ENCODE data around the gene HSPH1. TPM values are rescaled to one million over a fixed set of nuclear protein-coding genes. Genes with fewer than 3 reads are reported as not detected.
"Not testable (repeated sequence)": the region's sequence is repeated elsewhere in the genome, so short reads cannot be mapped to it uniquely, and the experiment has no call there.

HSPH1 gene
- total and polyA plus RNA-seq, 4 donors, result 11.0 to 30.3 (median 20.3) TPM

- no peak for TF ChIP-seq ATF3 (IDR thresholded peaks at IDR 0.05)
- TF ChIP-seq TAF1 (conservative IDR thresholded peaks at IDR 0.05), result no peak
- TF ChIP-seq MAX (IDR thresholded peaks at IDR 0.05), result no peak
- no peak for TF ChIP-seq JUND (IDR thresholded peaks at IDR 0.05)
- TF ChIP-seq HNF4G (IDR thresholded peaks at IDR 0.05), result no peak
- no peak for TF ChIP-seq EGR1 (IDR thresholded peaks at IDR 0.05; ENCODE audit: low read depth in 2 of 2)
- TF ChIP-seq REST (IDR thresholded peaks at IDR 0.05), result no peak
- no peak for TF ChIP-seq HNF4A (conservative IDR thresholded peaks at IDR 0.05)
- TF ChIP-seq RXRA (IDR thresholded peaks at IDR 0.05), result no peak
- TF ChIP-seq FOXA1 (IDR thresholded peaks at IDR 0.05), result no peak
- Histone ChIP-seq H3K27me3 (ENCODE audit: control insufficient read depth in 4 of 4, insufficient read depth in 4 of 4, low read length in 3 of 4) (peaks cover 0 to 13% (median 0%) of the 10 kb centered on the region in 4 donors), H3K4me1 (ENCODE audit: control insufficient read depth in 4 of 4, insufficient read depth in 4 of 4, low read length in 3 of 4) (no peaks in the 10 kb centered on the region), H3K36me3 (ENCODE audit: control insufficient read depth in 4 of 4, insufficient read depth in 3 of 4, low read depth in 1 of 4, low read length in 3 of 4) (no peaks in the 10 kb centered on the region), H3K9me3 (ENCODE audit: control insufficient read depth in 4 of 4, low read length in 3 of 4) (no peaks in the 10 kb centered on the region), H3K4me3 (ENCODE audit: low read depth in 1 of 3, low read length in 3 of 3) (no peak overlapping the region), H3K9ac (ENCODE audit: low read depth in 1 of 2, low read length in 2 of 2) (no peak overlapping the region), H3K27ac (ENCODE audit: low read depth in 1 of 2, low read length in 2 of 2) (no peak overlapping the region)
- 49% methylated on average over 7 of the region's 7 CpGs for WGBS
- no peak for DNase-seq (ENCODE audit: low spot score)
Measured at GRCh38 chr13:31100721-31101120, 61.0 kb downstream of the HSPH1 start.

GRCh38 chr13:31097911-31098434 lies 63.7 kb downstream of the HSPH1 start:
- WGBS, result 39% methylated on average over 3 of the region's 3 CpGs
- H3K9me3 ChIP-seq (ENCODE audit: control insufficient read depth in 4 of 4, low read length in 3 of 4); H3K4me3 ChIP-seq (ENCODE audit: low read depth in 1 of 3, low read length in 3 of 3); DNase-seq (ENCODE audit: low spot score); H3K9ac ChIP-seq (ENCODE audit: low read depth in 1 of 2, low read length in 2 of 2); H3K27ac ChIP-seq (ENCODE audit: low read depth in 1 of 2, low read length in 2 of 2); H3K36me3 ChIP-seq (ENCODE audit: control insufficient read depth in 4 of 4, insufficient read depth in 3 of 4, low read depth in 1 of 4, low read length in 3 of 4); H3K4me1 ChIP-seq (ENCODE audit: control insufficient read depth in 4 of 4, insufficient read depth in 4 of 4, low read length in 3 of 4): not testable (repeated sequence)
- peaks cover 0 to 19% (median 0%) of the 10 kb centered on the region in 4 donors for H3K27me3 ChIP-seq (ENCODE audit: control insufficient read depth in 4 of 4, insufficient read depth in 4 of 4, low read length in 3 of 4)

- no peak for DNase-seq (ENCODE audit: low spot score)
- WGBS, result 81% methylated on average over 10 of the region's 10 CpGs
- TF ChIP-seq EGR1 (IDR thresholded peaks at IDR 0.05; ENCODE audit: low read depth in 2 of 2), result no peak
- no peak for TF ChIP-seq ZBTB33 (IDR thresholded peaks at IDR 0.05)
- no peak for TF ChIP-seq FOXA1 (IDR thresholded peaks at IDR 0.05)
- TF ChIP-seq FOXA2 (IDR thresholded peaks at IDR 0.05), result no peak
- no peak for TF ChIP-seq MAX (IDR thresholded peaks at IDR 0.05)
- TF ChIP-seq JUND (IDR thresholded peaks at IDR 0.05), result no peak
- no peak for TF ChIP-seq HNF4A (conservative IDR thresholded peaks at IDR 0.05)
- TF ChIP-seq RXRA (IDR thresholded peaks at IDR 0.05), result no peak
- no peak for TF ChIP-seq GABPA (IDR thresholded peaks at IDR 0.05 in 1 of 2, conservative IDR thresholded peaks at IDR 0.05 in 1 of 2)
- TF ChIP-seq RAD21 (IDR thresholded peaks at IDR 0.05), result no peak
- no peak for TF ChIP-seq CTCF (IDR thresholded peaks at IDR 0.05; ENCODE audit: low read depth, low read length, missing input control)
- no peak for TF ChIP-seq ATF3 (IDR thresholded peaks at IDR 0.05)
Measured at GRCh38 chr13:31096654-31097302, 64.9 kb downstream of the HSPH1 start.

More at GRCh38 chr13:31096654-31097302, 64.9 kb downstream of the HSPH1 start:
- Histone ChIP-seq H3K9me3 (ENCODE audit: control insufficient read depth in 4 of 4, low read length in 3 of 4) (no peaks in the 10 kb centered on the region), H3K27ac (ENCODE audit: low read depth in 1 of 2, low read length in 2 of 2) (no peak overlapping the region), H3K4me3 (ENCODE audit: low read depth in 1 of 3, low read length in 3 of 3) (no peak overlapping the region), H3K36me3 (ENCODE audit: control insufficient read depth in 4 of 4, insufficient read depth in 3 of 4, low read depth in 1 of 4, low read length in 3 of 4) (no peaks in the 10 kb centered on the region), H3K4me1 (ENCODE audit: control insufficient read depth in 4 of 4, insufficient read depth in 4 of 4, low read length in 3 of 4) (no peaks in the 10 kb centered on the region), H3K27me3 (ENCODE audit: control insufficient read depth in 4 of 4, insufficient read depth in 4 of 4, low read length in 3 of 4) (peaks cover 0 to 18% (median 0%) of the 10 kb centered on the region in 4 donors), H3K9ac (ENCODE audit: low read depth in 1 of 2, low read length in 2 of 2) (no peak overlapping the region)
